Fibroblast of lung (primary cell): ENCODE measurements around the gene GNAS. TPM values are rescaled to one million over a fixed set of nuclear protein-coding genes. Genes with fewer than 3 reads are reported as not detected.

Experiments
- DNase-seq, 2 donors: peaks; one replicate each; pipeline versions ENCODE4 v3.0.0 to v3.0.0-alpha.2; 2010; ENCODE audit warnings: low read depth in 2 of 2
- H2AFZ ChIP-seq: 2 replicates; pipeline ENCODE4 v1.5.1; 2012; ENCODE audit warnings: low read length, control low read depth, inconsistent platforms
- H3K27ac ChIP-seq: 2 replicates; pipeline ENCODE4 v1.5.1; 2011; ENCODE audit warnings: low read length, control low read depth; ENCODE audit not compliant: insufficient read depth
- H3K27me3 ChIP-seq: 2 replicates; pipeline ENCODE4 v1.5.1; 2011; ENCODE audit warnings: mild to moderate bottlenecking, low read length; ENCODE audit not compliant: control insufficient read depth, insufficient read depth
- H3K36me3 ChIP-seq: 2 replicates; pipeline ENCODE4 v1.5.1; 2011; ENCODE audit warnings: low read length; ENCODE audit not compliant: control insufficient read depth, insufficient read depth
- H3K4me1 ChIP-seq: 2 replicates; pipeline ENCODE4 v1.5.1; 2011; ENCODE audit warnings: low read length; ENCODE audit not compliant: control insufficient read depth, insufficient read depth; ENCODE audit errors: extremely low read depth
- H3K4me2 ChIP-seq: 2 replicates; pipeline ENCODE4 v1.5.1; 2011; ENCODE audit warnings: low read length, control low read depth; ENCODE audit not compliant: insufficient read depth; ENCODE audit errors: extremely low read depth
- H3K4me3 ChIP-seq, 4 experiments: fragments of 200-600 bp in 1 of 4; sonication (generic) in 1 of 4; replicated peaks in 1 of 4; 2 replicates each; pipeline ENCODE4 v1.5.1; 2011 to 2016; ENCODE audit warnings: low read length in 4 of 4, low read depth in 3 of 4, mild to moderate bottlenecking in 3 of 4, control low read depth in 2 of 4, inconsistent platforms in 1 of 4, mixed read lengths in 1 of 4; ENCODE audit not compliant: insufficient read depth in 1 of 4; ENCODE audit errors: control extremely low read depth in 1 of 4
- H3K79me2 ChIP-seq: 2 replicates; pipeline ENCODE4 v1.5.1; 2012; ENCODE audit warnings: mild to moderate bottlenecking, low read length, inconsistent platforms; ENCODE audit not compliant: control insufficient read depth, insufficient read depth
- H3K9ac ChIP-seq: 2 replicates; pipeline ENCODE4 v1.5.1; 2011; ENCODE audit warnings: mild to moderate bottlenecking, low read length, control low read depth; ENCODE audit not compliant: insufficient read depth
- H3K9me3 ChIP-seq: 2 replicates; pipeline ENCODE4 v1.5.1; 2012; ENCODE audit warnings: low read depth, low read length; ENCODE audit not compliant: control insufficient read depth, insufficient read depth
- H4K20me1 ChIP-seq: 2 replicates; pipeline ENCODE4 v1.5.1; 2011; ENCODE audit warnings: low read length; ENCODE audit not compliant: control insufficient read depth, insufficient read depth; ENCODE audit errors: extremely low read depth
- EZH2 ChIP-seq: IDR thresholded peaks from 2 replicates; pipeline ENCODE4 v1.5.1; 2012; ENCODE audit warnings: low read length, control low read depth, mild to moderate bottlenecking; ENCODE audit errors: missing control alignments
- polyA plus RNA-seq, 2 donors: library from polyadenylated mRNA; depleted of rRNA in 1 of 2; stranded (reverse) in 1 of 2; unstranded in 1 of 2; fragments of >200 nt; gene quantifications; 2 replicates each; pipeline ENCODE4 v1.2.1, GENCODE V29; 2011 to 2012; ENCODE audit warnings: missing spikeins in 1 of 2
- total RNA-seq: library from RNA; depleted of rRNA; stranded (reverse); fragments of >200 nt; gene quantifications from 2 replicates; pipeline ENCODE4 v1.2.1, GENCODE V29; 2014

The GNAS gene
- total and polyA plus RNA-seq, 2 donors (not counting 1 experiment from before 2014, with no cell fraction given), result 421 to 1,357 TPM

- no peak overlapping the region for H3K4me2 ChIP-seq
- H3K4me3 ChIP-seq, result no peak overlapping the region
- no peaks in the 10 kb centered on the region for H3K79me2 ChIP-seq
- H3K36me3 ChIP-seq, result no peaks in the 10 kb centered on the region
- TF ChIP-seq EZH2, result no peak
- H3K9me3 ChIP-seq, result no peaks in the 10 kb centered on the region
- DNase-seq, result no peak
- H4K20me1 ChIP-seq, result no peaks in the 10 kb centered on the region
- no peaks in the 10 kb centered on the region for H3K4me1 ChIP-seq
- no peaks in the 10 kb centered on the region for H3K27me3 ChIP-seq
- no peak overlapping the region for H2AFZ ChIP-seq
- H3K9ac ChIP-seq, result peak overlapping the region; percentile 2
- H3K27ac ChIP-seq, result no peak overlapping the region
Measured at GRCh38 chr20:58959652-58960051, 107.1 kb downstream of the GNAS start.

Other genes starting within 250 kb of the GNAS start
- gene STX16, start 201.4 kb upstream of the GNAS start, total RNA-seq, result 46.0 and 64.9 TPM in 2 replicates
- gene STX16, start 201.4 kb upstream of the GNAS start, polyA plus RNA-seq, result 35.1 and 39.3 TPM in 2 replicates
- gene NPEPL1, start 159.9 kb upstream of the GNAS start, total RNA-seq, result 18.7 and 24.6 TPM in 2 replicates
- 2.9 and 3.7 TPM in 2 replicates for gene NPEPL1, start 159.9 kb upstream of the GNAS start, polyA plus RNA-seq
- 0.33 and 0.51 TPM in 2 replicates for gene GNAS-AS1, start 1.8 kb upstream of the GNAS start, total RNA-seq
- gene GNAS-AS1, start 1.8 kb upstream of the GNAS start, polyA plus RNA-seq, result 0.28 and 0.32 TPM in 2 replicates
- 46.2 and 46.9 TPM in 2 replicates for gene NELFCD, start 128.5 kb downstream of the GNAS start, total RNA-seq
- 78.8 and 95.3 TPM in 2 replicates for gene NELFCD, start 128.5 kb downstream of the GNAS start, polyA plus RNA-seq
- 128 and 250 TPM in 2 replicates for gene CTSZ, start 154.5 kb downstream of the GNAS start, total RNA-seq
- gene CTSZ, start 154.5 kb downstream of the GNAS start, polyA plus RNA-seq, result 201 and 208 TPM in 2 replicates
- gene TUBB1, start 166.7 kb downstream of the GNAS start, total RNA-seq, result under 0.01 TPM in 2 replicates
- gene TUBB1, start 166.7 kb downstream of the GNAS start, polyA plus RNA-seq, result not detected in 2 replicates
- gene ATP5F1E, start 179.6 kb downstream of the GNAS start, total RNA-seq, result 37.8 and 39.3 TPM in 2 replicates
- 56.5 and 63.8 TPM in 2 replicates for gene ATP5F1E, start 179.6 kb downstream of the GNAS start, polyA plus RNA-seq
- gene PRELID3B, start 190.1 kb downstream of the GNAS start, total RNA-seq, result 89.9 and 127 TPM in 2 replicates
- gene PRELID3B, start 190.1 kb downstream of the GNAS start, polyA plus RNA-seq, result 64.5 and 66.6 TPM in 2 replicates